Activated naive CD8-positive, alpha-beta T cell treated with anti-CD3 and anti-CD28 coated beads for 36 hours (primary cell): Measurements from ENCODE around the gene TBCCD1. TPM values are rescaled to one million over a fixed set of nuclear protein-coding genes. Genes with fewer than 3 reads are reported as not detected.

ENCODE experiments used
- DNase-seq: peaks from one replicate; pipeline ENCODE4 v3.0.0; 2021
- H3K27ac Mint-ChIP-seq: one replicate; pipeline ENCODE4 v1.8.0; 2022; ENCODE audit warnings: mild to moderate bottlenecking, moderate library complexity, mixed read lengths
- H3K27me3 Mint-ChIP-seq: one replicate; pipeline ENCODE4 v1.8.0; 2022; ENCODE audit warnings: mild to moderate bottlenecking, mixed read lengths
- H3K36me3 Mint-ChIP-seq: one replicate; pipeline ENCODE4 v1.8.0; 2021; ENCODE audit warnings: mild to moderate bottlenecking, mixed read lengths
- H3K4me1 Mint-ChIP-seq: one replicate; pipeline ENCODE4 v1.8.0; 2021; ENCODE audit warnings: mixed read lengths
- H3K4me3 Mint-ChIP-seq: one replicate; pipeline ENCODE4 v1.8.0; 2022; ENCODE audit warnings: mild to moderate bottlenecking, moderate library complexity, mixed read lengths
- H3K9me3 Mint-ChIP-seq: one replicate; pipeline ENCODE4 v1.8.0; 2022; ENCODE audit warnings: mixed read lengths
- total RNA-seq, 2 experiments: library from RNA; stranded (reverse); gene quantifications; one replicate each; pipeline ENCODE4 v1.2.3, GENCODE V29; 2021

Gene TBCCD1
- total RNA-seq, 2 experiments from 2014 or later = 12.7 to 15.4 TPM

DNA sequence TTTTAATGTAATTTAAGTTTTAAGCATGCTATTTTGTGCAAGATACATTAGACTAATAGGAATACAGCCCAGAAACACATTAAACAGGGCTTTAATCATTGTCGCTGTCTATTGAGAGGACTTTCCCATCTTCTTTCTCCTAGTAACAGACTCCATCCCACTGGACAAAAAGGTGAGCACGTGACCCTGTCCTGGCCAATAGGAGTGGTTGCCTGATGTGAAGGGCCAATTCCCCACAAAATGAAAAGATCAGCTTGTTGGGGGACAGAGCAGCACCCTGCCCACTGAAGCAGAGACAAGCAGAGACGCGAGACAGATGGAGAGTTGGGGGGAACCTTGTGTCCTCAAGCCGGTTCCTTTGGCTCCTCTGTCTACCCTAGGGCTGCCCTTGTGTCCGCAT is 44.1 kb downstream of the TBCCD1 start:
- Mint-ChIP-seq H3K36me3 (peaks cover 9% of the 10 kb centered on the region), H3K27ac (no peak overlapping the region), H3K4me1 (peaks cover 42% of the 10 kb centered on the region), H3K4me3 (no peak overlapping the region), H3K27me3 (no peaks in the 10 kb centered on the region), H3K9me3 (peaks cover 4% of the 10 kb centered on the region)
- DNase-seq = no peak

DNA sequence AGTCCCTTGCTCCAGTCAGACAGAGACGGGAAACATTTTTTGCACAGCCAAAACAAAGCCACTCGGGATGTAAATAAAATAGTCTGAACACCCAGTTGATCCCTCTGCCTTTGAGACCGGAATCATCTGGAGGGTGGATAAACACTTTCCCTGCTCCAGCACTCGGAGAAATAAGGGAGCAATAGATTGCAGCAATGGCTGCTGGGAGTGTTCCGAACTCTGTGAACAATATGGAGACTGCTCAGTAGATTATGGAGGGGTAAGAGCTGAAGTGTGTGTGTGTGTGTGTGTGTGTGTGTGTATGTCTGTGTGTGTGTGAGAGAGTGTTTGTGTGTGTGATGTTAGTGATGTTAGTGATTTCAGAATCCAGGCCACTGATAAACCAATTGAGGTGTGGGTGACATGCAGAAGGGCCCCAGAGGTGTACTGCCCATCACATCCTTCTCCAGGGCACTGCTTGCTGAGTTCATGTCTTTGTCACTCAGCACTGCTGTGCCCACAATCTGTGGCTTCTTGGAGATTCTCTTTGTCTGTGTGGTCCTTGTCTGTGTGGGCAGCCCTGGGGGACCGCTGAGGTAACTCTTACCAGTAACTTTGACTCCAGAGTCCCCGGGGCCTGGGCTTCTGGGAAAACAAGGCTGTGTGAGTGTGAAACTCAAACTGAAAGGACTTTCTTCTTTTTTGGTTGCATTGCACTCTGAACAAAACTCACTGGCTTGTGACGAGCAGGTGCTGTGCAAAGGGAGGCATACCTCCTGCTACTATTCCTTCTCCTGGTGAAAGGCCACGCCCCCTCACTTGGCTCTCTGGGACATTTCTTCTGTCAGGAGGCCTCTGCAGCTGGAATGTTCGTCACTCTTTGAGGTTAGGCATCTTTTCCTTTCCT is 45.9 kb downstream of the TBCCD1 start:
- Mint-ChIP-seq H3K4me1 (peaks cover 41% of the 10 kb centered on the region), H3K36me3 (peaks cover 8% of the 10 kb centered on the region), H3K27ac (peak overlapping the region; percentile 9), H3K4me3 (no peak overlapping the region), H3K9me3 (peaks cover 5% of the 10 kb centered on the region), H3K27me3 (no peaks in the 10 kb centered on the region)
- DNase-seq = peak; percentile 43

DNA sequence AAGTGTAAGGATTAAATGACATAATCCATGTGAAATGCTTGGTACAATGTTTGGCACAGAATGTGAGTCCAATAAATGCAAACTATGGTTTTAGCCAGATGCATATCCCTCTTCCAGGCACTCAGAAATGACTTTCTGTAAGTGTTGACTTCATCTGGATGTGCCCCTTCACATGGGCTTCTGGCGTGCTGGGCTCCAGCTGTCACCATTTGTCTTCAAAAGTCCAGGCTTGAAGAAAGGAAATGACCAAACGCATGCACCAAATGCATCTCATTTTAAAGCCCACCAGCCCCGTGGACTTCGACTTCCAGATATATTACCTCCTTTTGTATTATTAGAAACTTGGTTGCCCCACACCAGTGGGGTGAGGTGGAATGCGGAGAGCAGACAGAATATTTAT is 46.7 kb downstream of the TBCCD1 start:
- Mint-ChIP-seq H3K36me3 (peaks cover 8% of the 10 kb centered on the region), H3K27me3 (no peaks in the 10 kb centered on the region), H3K4me1 (peaks cover 48% of the 10 kb centered on the region), H3K27ac (no peak overlapping the region), H3K4me3 (no peak overlapping the region), H3K9me3 (peaks cover 5% of the 10 kb centered on the region)
- DNase-seq = no peak

DNA sequence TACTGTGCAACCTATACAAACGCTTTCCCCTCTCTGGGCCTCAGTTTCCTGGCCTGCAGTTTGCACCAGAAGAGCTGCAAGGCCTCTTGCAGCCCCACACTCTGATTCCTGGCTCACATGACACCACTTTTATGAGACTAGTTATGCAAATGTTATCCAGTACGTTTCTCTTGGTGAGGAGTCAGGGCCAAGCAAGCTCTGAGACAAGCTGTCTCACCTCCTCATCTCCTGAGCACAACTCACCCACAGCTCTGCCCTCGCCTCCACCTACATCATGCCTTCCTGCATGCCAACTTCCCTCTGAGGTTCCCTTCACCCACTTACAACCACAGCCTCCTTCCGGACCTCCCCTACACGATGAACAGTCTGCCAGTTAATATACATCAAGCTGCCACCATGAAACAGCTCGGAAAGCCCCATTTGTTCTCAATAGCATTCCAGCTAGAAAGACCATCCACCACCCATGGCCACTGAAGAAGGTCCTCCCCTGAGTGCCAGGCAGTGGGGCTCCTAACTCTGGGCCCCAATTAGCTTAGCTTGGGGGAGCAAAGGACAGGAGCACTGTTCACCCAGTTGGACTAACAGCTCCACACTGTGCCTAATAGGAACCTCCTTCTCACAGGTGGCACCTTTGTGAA is 48.0 kb downstream of the TBCCD1 start:
- H3K4me3 Mint-ChIP-seq = peak overlapping the region; percentile 33
- peaks cover 5% of the 10 kb centered on the region for H3K9me3 Mint-ChIP-seq
- H3K27me3 Mint-ChIP-seq = no peaks in the 10 kb centered on the region
- H3K36me3 Mint-ChIP-seq = peaks cover 8% of the 10 kb centered on the region
- H3K27ac Mint-ChIP-seq = peak overlapping the region; percentile 68
- peak; percentile 46 for DNase-seq
- peaks cover 59% of the 10 kb centered on the region for H3K4me1 Mint-ChIP-seq

DNA sequence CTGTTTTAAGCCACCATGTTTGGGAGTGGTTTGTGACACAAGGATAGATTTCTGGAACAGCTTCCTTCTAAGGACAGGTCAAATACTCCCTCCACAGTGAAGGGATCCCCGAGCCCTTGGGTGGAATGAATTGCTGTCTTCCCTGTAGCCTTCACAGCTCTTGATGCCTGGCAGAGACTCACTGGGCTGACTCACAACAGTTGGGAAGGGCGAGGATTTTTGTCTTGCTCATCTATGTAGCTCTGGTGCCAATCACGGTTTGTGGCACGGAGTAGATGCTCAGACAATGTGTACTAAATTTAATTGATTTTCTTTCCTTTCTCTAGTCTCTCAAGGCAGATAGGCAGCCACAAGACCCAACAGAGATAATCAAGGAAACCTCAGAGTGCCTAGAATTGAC is 49.9 kb downstream of the TBCCD1 start:
- H3K4me3 Mint-ChIP-seq = no peak overlapping the region
- H3K9me3 Mint-ChIP-seq = peaks cover 4% of the 10 kb centered on the region
- peaks cover 59% of the 10 kb centered on the region for H3K4me1 Mint-ChIP-seq
- H3K36me3 Mint-ChIP-seq = peaks cover 3% of the 10 kb centered on the region
- H3K27ac Mint-ChIP-seq = no peak overlapping the region
- DNase-seq = no peak
- H3K27me3 Mint-ChIP-seq = no peaks in the 10 kb centered on the region

DNA sequence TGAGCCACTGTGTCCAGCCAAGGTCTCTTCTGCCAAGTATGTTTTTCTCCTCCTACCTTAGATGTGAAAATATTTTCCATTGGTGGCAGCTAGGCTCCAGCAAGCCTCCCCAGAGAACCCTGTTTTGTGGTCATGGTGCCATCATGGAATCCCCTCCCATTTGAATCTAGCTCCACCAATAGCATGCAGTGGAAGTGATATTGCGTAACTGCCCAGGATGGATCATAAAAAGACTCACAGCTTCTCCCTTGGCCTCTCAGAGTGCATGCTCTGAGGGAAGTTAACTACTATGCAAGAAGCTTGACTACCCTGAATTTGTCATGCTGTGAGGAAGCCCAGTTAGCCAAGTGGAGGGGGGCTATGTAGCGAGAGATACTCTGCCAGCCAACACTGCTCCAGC is 50.5 kb downstream of the TBCCD1 start:
- Mint-ChIP-seq H3K4me1 (peaks cover 56% of the 10 kb centered on the region), H3K36me3 (peaks cover 3% of the 10 kb centered on the region), H3K4me3 (no peak overlapping the region), H3K27ac (no peak overlapping the region), H3K27me3 (no peaks in the 10 kb centered on the region), H3K9me3 (peaks cover 4% of the 10 kb centered on the region)
- DNase-seq = no peak

DNA sequence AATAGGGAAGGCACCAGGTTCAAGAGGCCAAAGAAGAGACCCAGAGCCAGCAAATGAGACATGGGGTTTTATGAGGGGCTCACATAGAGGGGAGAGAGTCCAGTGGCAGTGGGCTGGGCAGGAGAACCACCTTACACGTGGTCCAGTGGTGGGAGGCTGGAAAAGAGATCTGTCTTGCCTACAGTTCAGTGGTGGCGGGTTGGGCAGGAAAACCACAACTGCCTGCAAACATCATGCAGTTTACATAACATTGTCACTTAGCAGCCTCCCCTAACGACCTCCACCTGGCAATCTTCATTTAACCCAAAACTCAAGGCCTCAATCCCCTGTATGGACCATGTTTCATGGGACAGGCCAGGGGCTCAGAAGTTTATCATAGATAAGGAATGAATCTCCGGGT is 52.0 kb downstream of the TBCCD1 start:
- Mint-ChIP-seq H3K4me1 (peaks cover 51% of the 10 kb centered on the region), H3K4me3 (no peak overlapping the region)

DNA sequence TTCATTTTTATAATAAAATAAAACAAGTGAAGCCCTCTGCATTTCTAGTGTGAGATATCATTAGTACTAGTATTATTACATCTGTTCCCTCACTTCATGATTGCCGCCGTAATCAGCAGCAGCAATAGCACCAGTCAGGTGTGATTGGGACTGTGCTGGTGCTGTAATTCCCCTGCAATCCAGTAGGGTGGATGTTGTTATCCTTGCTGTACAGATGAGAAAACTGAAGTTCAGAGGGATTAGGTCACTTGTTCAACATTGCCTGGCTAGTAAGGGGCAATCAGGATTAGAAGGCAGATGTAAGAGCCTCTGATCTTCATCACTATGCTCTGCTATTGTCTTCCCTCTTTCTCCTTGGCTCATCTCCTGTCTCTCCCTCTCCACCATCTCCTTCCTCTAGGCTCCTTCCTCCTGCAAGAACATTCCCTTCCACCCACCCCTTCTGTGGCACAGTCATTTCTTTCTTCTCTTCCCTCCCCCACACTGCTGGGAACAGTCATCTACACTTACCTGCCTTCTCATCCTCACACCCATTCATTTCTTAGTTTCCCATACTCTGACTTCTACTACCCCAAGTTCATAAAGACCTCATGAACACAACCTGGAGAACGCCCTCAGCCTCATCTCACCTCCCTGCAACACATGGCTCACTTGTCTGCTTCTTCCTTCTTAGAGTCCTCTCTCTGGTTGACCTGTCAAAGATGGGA is 52.7 kb downstream of the TBCCD1 start:
- peak overlapping the region; percentile 0 for H3K27ac Mint-ChIP-seq
- H3K36me3 Mint-ChIP-seq = peaks cover 3% of the 10 kb centered on the region
- peaks cover 4% of the 10 kb centered on the region for H3K9me3 Mint-ChIP-seq
- no peak for DNase-seq
- no peaks in the 10 kb centered on the region for H3K27me3 Mint-ChIP-seq
- H3K4me1 Mint-ChIP-seq = peaks cover 49% of the 10 kb centered on the region
- H3K4me3 Mint-ChIP-seq = no peak overlapping the region

More for the DNA sequence above, 52.0 kb downstream of the TBCCD1 start:
- H3K9me3 Mint-ChIP-seq = peaks cover 4% of the 10 kb centered on the region
- no peaks in the 10 kb centered on the region for H3K27me3 Mint-ChIP-seq
- H3K27ac Mint-ChIP-seq = peak overlapping the region; percentile 0
- DNase-seq = no peak
- H3K36me3 Mint-ChIP-seq = peaks cover 3% of the 10 kb centered on the region

DNA sequence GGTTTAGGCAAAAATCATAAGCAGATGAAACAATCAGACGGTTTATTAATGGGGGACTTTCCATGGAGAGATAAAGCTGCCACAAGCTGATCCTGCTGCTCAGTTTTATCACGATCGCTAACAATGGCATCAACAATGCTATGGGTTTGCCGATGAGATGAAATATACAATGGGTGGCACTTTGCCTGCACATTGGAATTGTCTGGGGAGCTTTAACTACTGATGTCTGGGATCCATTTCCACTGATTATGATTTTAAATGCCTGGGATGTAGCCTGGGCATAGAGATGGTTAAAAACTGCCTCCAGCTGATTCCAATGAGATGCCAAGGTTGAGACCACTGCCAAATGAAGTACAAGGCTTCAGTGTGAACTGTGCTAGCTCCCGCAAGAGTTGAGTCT is 53.8 kb downstream of the TBCCD1 start:
- no peak for DNase-seq
- H3K27ac Mint-ChIP-seq = no peak overlapping the region
- no peak overlapping the region for H3K4me3 Mint-ChIP-seq
- H3K36me3 Mint-ChIP-seq = peaks cover 3% of the 10 kb centered on the region
- peaks cover 4% of the 10 kb centered on the region for H3K9me3 Mint-ChIP-seq
- H3K27me3 Mint-ChIP-seq = no peaks in the 10 kb centered on the region
- H3K4me1 Mint-ChIP-seq = peaks cover 39% of the 10 kb centered on the region

DNA sequence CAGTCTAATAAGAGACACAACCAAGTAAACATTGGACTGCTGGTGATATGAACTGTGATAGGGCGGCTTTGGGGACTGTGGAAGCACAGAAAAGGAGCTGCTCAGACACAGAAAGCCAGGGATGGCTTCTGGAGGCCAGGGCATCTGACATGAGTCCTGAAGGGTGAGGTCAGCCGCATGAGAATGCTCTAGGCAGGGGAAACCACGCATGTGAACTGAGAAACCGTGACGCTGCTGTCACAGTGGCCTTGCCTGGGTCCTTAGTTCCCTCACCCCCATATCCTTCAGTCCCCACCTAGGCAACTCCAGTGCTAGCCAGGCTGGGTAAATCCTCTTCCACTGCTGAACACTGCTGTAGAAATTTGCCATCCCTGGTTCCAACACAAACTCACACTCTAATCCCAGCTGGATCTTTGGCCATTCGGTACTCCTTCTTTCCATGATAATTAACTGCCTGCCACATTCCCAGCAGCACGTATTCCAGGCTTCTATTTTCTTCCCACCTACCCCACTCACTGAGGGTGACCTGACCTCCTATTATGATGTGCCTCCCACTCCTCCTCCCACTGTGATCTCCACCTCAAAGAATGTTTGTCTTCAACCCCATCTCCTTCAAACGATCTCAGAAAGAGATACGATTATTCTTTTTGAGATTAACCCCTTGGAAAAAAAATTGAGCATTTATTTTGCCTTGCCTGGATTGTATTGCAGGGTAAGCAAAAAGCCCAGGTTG is 54.4 kb downstream of the TBCCD1 start:
- Mint-ChIP-seq H3K4me1 (peaks cover 36% of the 10 kb centered on the region), H3K27me3 (no peaks in the 10 kb centered on the region), H3K27ac (no peak overlapping the region), H3K4me3 (no peak overlapping the region), H3K36me3 (peaks cover 3% of the 10 kb centered on the region), H3K9me3 (peaks cover 4% of the 10 kb centered on the region)
- DNase-seq = no peak

DNA sequence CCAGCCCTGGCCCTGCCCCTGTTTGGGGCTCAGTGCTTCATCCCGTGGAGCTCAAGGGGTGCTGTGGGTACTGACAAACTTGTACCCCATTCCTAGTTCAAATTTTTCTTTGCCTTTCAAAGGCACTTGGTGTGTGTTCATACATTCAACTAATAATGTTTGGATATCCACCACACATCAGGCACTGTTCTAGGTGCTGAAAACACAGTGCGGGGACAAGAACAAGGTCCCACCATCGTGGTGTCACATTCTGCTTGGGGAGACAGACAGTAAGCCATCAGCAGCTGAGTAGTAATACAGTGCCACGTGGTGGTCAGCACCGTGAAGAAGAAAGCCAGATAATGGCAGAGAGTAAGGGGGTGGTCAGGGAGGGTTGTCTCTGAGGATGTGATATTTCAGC is 55.4 kb downstream of the TBCCD1 start:
- peaks cover 2% of the 10 kb centered on the region for H3K9me3 Mint-ChIP-seq
- no peaks in the 10 kb centered on the region for H3K27me3 Mint-ChIP-seq
- H3K36me3 Mint-ChIP-seq = peaks cover 3% of the 10 kb centered on the region
- no peak overlapping the region for H3K27ac Mint-ChIP-seq
- peaks cover 35% of the 10 kb centered on the region for H3K4me1 Mint-ChIP-seq
- no peak for DNase-seq
- H3K4me3 Mint-ChIP-seq = no peak overlapping the region

DNA sequence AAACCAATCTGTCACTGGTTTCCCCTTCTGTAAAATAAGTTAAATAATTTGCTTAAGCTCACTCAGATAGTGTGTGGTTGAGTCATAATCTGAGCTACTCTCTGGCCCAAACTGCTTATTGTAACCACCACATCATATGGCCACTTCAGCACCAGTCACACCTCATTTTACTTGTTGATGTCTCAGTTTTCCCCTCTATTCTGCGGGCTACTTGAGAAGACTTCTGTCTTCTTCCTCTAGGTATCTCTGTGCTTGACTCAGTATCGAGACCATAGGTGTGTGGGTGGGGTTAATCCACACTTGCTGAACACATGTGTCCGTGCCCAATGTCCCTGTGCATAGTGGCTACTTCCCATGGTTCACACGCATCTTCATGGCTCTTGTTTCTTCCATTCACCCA is 55.9 kb downstream of the TBCCD1 start:
- H3K27me3 Mint-ChIP-seq = no peaks in the 10 kb centered on the region
- no peak overlapping the region for H3K27ac Mint-ChIP-seq
- H3K4me3 Mint-ChIP-seq = no peak overlapping the region
- H3K9me3 Mint-ChIP-seq = no peaks in the 10 kb centered on the region
- no peak for DNase-seq
- no peaks in the 10 kb centered on the region for H3K36me3 Mint-ChIP-seq
- peaks cover 32% of the 10 kb centered on the region for H3K4me1 Mint-ChIP-seq

DNA sequence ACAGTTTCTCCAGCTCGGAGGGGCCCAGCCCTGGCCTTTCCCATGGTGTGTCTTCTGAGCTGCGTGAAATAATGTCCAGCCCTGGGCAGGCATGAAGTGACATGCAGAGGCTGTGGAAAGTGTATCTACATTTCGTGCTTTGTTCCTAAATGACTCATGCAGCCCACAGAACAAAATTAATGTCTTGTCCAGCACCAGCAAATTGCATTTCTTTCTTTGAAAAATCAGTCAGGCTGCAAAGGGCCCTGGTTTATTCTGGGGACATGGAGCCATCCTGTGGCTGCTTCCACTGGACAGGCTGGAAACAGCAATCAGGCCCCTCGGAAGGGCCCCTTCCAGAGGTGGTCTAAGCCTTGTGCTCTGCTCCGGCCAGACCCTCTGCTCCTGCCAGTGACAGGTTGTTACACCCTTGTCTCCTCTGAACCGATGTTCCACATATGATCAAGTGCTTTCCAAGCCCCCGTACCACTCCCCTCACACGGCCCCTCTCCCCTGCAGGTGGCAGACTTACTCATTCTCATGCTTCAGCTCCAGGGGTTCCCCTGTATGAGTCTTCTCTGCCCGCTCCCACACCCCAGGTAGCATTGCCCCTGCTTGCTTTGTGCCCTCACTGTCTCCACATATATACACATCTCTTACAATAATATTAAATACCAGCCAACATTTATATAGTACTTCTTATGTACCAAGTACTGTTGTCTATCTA is 56.6 kb downstream of the TBCCD1 start:
- no peaks in the 10 kb centered on the region for H3K9me3 Mint-ChIP-seq
- H3K36me3 Mint-ChIP-seq = no peaks in the 10 kb centered on the region
- no peak for DNase-seq
- no peaks in the 10 kb centered on the region for H3K27me3 Mint-ChIP-seq
- H3K27ac Mint-ChIP-seq = no peak overlapping the region
- H3K4me3 Mint-ChIP-seq = no peak overlapping the region
- peaks cover 26% of the 10 kb centered on the region for H3K4me1 Mint-ChIP-seq

DNA sequence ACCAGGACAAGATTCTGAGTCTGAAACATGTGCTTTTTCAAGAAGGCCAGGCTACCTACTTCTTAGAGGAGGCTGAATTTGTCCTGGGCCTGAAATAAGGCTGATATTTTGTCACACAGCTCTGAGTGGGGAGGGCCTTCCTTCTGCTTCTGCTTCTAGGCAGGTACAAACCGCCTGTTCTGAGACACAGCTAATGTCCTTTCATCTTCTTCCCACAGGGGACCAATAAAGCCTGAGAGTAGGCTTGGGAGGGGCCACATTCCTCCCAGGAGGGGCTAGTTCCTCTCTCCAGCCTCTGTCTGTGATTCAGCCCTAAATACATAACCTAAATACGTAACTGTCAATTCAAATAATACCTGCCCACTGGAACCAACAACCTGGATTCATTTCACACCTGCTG is 57.7 kb downstream of the TBCCD1 start:
- Mint-ChIP-seq H3K4me3 (no peak overlapping the region), H3K4me1 (peaks cover 15% of the 10 kb centered on the region), H3K36me3 (no peaks in the 10 kb centered on the region), H3K27ac (no peak overlapping the region), H3K27me3 (no peaks in the 10 kb centered on the region), H3K9me3 (no peaks in the 10 kb centered on the region)
- DNase-seq = no peak
